NCI-H2081 treated with DMSO at 0.1 percent for 48 hours (cell line): ENCODE results near the gene BCL6B.
A peak's percentile ranks its signal among the peaks of the same experiment; 100 is the strongest.
"Not testable (repeated sequence)": the region's sequence is repeated elsewhere in the genome, so short reads cannot be mapped to it uniquely, and the experiment has no call there.

Source experiments
- DNase-seq: peaks from one replicate; lab custom pipeline; 2025; lab: John Stamatoyannopoulos, UW

Gene BCL6B, protein sequence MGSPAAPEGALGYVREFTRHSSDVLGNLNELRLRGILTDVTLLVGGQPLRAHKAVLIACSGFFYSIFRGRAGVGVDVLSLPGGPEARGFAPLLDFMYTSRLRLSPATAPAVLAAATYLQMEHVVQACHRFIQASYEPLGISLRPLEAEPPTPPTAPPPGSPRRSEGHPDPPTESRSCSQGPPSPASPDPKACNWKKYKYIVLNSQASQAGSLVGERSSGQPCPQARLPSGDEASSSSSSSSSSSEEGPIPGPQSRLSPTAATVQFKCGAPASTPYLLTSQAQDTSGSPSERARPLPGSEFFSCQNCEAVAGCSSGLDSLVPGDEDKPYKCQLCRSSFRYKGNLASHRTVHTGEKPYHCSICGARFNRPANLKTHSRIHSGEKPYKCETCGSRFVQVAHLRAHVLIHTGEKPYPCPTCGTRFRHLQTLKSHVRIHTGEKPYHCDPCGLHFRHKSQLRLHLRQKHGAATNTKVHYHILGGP

DNA sequence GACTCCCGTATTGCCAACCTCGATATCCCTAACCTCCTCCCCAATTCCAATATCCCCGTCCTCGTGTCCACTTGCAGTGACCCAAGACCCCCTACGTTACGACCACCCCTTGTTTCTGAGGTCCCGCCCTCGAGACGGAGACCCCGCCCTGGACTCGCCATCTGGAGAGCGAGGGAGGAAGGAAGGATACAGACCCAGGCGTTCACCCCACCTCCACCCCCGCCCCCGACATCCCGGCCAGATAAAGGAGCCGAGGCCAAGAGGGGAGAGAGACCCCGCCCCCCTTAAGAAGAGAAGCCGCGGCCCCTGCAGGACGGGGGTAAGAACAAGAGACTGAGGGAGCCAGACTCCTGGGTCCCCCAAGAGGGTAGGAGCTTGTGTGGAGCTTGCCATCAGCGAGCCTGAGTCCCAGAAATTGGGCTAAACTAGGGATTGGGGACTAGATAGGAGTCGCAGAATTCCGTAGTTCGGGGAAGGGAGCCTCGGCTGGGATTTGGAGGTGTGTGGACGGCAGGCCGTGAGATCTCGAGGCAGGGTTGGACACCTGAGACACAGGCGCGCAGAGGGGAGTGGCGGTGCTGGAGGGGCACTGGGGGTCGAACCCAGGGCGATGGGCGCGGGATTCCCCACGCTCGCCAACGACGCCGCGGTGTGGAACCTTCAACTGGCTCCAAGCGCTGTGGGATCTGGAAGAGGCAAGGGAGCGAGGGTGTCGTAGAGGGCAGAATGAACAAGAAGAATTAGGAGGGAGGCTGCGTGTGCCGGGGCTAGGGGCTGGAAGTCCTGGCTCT lies at the start of gene BCL6B:
Gene BCL6B, plus strand, starts transcription at position 270 of the 791 bp plus-strand sequence. CDS start 622 bp downstream, outside the sequence.
- no peak for DNase-seq

DNA sequence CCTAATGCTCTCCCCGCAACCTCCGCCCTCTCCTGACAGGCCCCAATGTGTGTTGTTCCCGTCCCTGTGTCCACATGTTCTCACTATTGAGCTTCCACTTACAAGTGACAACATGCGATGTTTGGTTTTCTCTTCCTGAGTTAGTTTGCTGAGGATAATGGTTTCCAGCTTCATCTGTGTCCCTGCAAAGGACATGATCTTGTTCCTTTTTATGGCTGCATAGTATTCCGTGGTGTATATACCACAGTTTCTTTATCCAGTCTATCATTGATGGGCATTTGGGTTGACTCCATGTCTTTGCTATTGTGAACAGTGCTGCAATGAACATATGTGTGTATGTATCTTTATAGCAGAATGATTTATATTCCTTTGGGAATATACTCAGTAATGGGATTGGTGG lies 43.4 kb upstream of the BCL6B start:
- DNase-seq = not testable (repeated sequence)

GRCh38 chr17:6981426-6981825 lies 41.4 kb upstream of the BCL6B start:
- no peak for DNase-seq

- no peak for DNase-seq
Measured at GRCh38 chr17:6985266-6985665, 37.6 kb upstream of the BCL6B start.

- DNase-seq = no peak
Measured at GRCh38 chr17:6986676-6987075, 36.2 kb upstream of the BCL6B start.

DNA sequence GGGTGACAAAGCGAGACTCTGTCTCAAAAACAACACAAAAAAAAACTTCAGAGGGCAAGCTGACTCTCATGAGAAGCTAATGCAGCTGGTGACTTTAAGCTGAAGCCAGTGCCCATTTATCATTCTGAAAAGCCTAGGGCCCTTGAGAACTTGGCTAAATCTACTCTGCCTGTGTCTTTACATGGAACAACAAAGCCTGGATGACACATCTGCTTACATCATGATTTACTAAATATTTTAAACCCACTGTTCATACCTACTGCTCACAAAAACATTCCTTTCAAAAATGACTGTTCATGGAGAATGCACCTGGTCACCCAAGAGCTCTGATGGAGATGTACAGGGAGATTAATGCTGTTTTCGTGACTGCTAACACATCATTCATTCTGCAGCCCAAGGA lies 33.1 kb upstream of the BCL6B start:
- no peak for DNase-seq

- not testable (repeated sequence) for DNase-seq
Measured at GRCh38 chr17:6993613-6994056, 29.2 kb upstream of the BCL6B start.

DNA sequence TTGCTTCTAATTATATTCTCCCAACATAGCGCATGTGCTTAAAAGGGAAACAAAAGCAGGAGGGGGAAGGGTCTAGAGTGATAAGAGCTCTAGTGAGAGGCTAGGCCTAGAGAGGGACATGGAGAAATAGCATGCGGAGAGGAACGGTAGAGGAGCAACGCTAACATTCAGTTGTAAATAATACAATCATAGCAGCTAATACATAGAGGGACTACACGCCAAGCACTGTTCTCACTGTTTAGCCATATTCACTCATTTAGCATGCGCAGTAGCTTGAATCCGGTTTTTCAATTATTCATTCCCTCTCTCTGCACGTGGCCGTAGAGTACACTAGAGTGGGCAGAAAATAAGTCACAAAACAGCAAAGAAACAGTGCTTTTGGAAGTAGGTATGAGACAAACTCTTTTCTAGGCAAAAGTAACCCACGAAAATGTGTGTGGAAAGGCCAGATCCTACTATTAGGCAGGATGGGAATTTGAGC lies 28.7 kb upstream of the BCL6B start:
- DNase-seq = no peak

- DNase-seq = no peak
Measured at GRCh38 chr17:6994666-6995256, 28.1 kb upstream of the BCL6B start.

DNA sequence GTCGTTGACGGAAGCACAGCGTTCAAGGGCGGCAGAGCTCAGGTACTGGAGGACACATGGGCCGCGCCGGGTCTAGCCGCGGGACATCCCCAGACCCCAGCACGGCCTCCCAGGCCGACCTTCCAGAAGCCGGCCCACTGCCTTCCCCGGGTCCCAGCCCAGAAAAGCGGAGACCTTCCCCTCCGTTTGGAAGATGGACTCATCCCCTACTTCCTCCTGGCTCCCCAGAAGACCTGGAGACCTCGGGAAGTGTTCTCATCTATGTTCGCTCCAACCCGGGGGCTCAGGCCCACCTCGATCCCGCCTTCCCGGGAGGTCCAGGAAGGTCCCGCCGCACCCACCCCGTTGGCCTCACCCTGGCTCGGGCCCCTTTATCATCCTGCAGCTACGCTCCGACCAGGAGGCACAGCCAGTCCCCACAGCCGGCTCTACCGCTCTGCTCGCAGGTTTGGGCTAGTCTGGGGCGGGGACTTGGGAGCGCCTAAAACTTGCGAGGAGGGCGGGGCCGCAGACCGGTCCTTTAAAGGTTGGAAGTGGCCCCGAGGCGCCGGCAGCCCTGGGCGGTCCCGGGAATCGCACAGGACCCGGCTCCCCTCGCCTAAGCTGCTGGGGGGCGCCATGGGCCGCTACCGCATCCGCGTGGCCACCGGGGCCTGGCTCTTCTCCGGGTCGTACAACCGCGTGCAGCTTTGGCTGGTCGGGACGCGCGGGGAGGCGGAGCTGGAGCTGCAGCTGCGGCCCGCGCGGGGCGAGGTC lies 27.2 kb upstream of the BCL6B start, which contains the start of gene ALOX12:
Gene ALOX12, plus strand, starts transcription at position 550 of the 756 bp plus-strand sequence. Its CDS starts 69 bp downstream, at position 619.
- DNase-seq = no peak

DNA sequence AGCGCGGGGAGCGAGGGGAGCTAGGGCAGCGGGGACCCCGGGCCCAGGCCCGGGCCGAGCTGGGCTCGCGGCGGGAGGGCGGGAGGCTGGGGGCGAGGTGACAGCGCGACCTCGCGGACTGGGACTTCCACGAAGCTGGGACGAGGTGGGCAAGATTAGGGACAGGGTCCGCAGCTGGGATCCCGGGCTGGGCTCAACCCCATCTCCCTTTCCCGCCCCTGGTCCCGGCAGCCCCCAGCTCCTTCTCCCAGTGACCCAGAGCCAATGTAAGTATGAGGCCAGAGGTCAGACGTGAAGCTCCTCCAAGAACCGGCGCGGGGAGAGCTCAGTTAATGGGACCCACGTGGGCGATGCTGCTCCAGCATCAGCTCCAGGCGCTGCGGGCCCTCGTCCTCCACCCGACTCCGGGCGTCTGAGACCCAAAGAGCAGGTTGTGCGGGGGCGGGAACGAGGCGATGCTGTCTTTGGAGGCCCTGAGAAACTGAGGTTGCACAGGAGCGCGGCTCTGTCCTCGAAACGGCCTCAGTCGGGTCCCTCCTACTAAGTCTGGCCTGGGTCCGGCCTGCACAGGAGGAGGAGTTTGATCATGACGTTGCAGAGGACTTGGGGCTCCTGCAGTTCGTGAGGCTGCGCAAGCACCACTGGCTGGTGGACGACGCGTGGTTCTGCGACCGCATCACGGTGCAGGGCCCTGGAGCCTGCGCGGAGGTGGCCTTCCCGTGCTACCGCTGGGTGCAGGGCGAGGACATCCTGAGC lies 26.4 kb upstream of the BCL6B start:
- DNase-seq = no peak

GRCh38 chr17:6997171-6997570 lies 25.7 kb upstream of the BCL6B start:
- no peak for DNase-seq

DNA sequence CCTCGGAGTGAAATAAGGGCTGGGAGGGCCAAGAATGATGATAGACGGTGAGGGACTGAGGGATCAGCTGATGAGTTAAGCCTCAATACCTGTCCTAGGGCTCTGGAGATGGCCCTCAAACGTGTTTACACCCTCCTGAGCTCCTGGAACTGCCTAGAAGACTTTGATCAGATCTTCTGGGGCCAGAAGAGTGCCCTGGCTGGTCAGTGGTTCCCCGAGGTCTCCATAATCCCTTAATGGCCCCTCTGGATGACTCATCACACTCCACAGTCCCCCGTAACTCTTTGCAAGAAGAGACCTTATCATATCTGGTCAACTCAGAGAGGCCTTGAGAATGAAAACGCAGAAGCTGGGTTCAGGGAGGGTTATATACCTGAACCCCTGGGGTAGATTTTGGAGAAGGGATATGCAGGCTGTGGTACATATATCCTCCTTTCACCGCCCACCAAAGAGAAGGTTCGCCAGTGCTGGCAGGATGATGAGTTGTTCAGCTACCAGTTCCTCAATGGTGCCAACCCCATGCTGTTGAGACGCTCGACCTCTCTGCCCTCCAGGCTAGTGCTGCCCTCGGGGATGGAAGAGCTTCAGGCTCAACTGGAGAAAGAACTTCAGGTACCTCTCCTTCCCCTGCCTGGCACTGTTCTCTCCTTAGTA lies 23.9 kb upstream of the BCL6B start:
- no peak for DNase-seq

DNA sequence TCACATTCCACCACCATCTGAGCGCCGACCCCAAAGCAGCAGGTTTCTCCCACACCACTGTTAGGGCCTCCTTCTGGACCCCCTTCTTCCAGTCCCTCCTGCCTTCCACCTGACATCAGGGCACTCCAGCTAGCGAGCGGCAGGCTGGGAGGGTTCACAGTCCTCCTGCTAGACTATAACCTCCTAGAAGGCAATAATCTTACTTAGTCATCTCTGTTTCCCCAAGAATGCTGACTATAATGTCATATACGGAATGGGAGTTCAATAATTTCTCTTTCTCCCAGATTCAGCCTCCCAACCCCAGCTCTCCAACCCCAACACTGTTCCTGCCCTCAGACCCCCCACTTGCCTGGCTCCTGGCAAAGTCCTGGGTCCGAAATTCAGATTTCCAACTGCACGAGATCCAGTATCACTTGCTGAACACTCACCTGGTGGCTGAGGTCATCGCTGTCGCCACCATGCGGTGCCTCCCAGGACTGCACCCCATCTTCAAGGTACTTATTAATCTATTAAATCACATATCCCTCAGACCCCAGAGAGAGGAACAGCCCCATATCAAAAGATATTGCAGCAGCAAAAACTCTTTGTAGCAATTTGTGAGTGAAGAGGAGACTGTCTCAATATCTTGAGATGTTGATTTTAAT lies 21.4 kb upstream of the BCL6B start:
- no peak for DNase-seq

- no peak for DNase-seq
Measured at GRCh38 chr17:7002288-7003047, 20.4 kb upstream of the BCL6B start.

GRCh38 chr17:7003745-7004144 lies 19.1 kb upstream of the BCL6B start:
- DNase-seq = no peak

DNA sequence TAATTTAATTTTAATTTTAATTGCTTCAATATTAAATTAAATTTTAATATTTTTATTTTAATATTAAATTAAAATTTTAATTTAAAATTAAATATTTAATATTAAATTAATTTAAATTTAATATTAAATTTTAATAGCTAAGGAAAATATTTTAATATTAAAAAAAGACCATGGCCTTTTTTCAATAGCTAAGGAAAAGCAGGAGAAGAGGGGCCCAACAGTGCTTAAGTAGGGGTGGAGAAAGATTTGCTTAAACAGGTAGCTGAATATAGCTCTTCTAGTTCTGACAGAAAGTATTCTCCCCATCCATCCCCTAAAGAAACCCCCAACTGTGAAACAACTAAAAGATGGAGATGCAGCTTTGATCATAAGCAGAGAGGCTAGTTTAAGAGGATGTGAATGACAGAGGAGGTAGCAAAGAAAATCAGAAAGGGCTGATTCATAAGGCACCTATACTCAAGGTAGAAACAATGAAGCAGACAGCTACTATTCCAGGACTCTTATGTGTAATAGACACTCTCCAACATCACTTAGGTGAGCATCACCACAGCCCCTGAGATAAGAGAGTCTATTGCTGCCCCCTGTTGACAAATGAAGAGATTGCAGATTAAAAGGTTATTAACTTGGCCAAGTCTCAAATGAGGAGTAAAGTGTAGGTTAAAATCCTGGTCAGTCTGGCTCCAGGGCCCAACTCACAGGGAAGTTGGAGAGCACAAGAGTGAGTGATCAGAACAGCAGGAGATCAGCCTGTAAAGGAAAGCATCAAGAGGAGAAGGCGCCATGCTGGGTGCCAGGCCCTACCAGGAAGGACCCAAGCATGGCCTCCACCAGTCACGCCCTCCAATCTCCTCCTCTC lies 18.2 kb upstream of the BCL6B start:
- peak; percentile 11 for DNase-seq

- DNase-seq = no peak
Measured at GRCh38 chr17:7005716-7006115, 17.1 kb upstream of the BCL6B start.
